ENCODE measurements around the gene CD2BP2. TPM values are rescaled to one million over a fixed set of nuclear protein-coding genes. Genes with fewer than 3 reads are reported as not detected.
A peak's percentile ranks its signal among the peaks of the same experiment; 100 is the strongest.
"Not testable (repeated sequence)": the region's sequence is repeated elsewhere in the genome, so short reads cannot be mapped to it uniquely, and the experiment has no call there.

The CD2BP2 gene
- total RNA-seq: 18.6 TPM

DNA sequence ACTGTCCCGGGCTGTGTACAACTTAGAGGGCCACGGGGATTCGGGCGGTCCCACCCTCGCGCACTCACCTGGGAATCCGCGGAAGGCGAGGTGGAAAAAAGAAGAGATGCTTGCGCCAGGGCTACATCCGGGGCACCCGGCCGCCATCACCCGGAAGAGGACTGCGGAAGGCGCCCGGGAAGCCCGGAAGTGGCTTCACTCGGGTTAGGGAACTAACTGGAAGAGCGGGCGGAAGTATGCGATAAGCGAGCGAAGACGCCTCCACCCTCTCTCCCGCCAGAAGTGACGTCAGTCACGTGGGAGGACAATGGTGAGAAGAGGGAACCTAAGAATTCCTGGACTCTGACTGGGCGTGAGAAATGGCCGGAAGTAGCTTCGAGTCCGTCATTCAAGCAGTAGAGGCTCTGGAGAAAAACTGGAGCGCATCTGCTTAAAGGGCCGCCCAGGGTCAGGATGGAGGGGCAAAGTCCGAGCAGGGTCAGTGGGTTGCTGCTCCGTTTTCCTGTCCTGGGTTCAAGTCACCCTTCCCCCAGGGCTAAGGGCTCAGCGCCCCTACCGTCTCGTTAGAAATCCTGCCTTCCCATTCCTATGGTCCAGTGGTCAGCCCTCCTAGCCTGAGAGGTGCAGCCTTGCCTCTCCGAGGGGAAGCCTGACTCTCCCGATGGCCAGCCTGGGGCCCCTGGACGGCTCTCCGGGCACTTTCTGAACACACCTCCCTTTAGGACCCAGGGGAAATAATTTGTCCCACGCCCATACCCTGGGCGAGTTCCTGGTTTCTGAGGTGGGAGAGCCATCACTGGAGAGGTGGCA lies at the start of gene CD2BP2:
TSS of gene CD2BP2 (minus strand) at position 165 of the 810 bp plus-strand sequence. CDS start 627 bp downstream, outside the sequence.
- peak; percentile 75 to 95 (median 92) for DNase-seq (ENCODE audit: low read depth in 2 of 3, low spot score in 2 of 3)

DNA sequence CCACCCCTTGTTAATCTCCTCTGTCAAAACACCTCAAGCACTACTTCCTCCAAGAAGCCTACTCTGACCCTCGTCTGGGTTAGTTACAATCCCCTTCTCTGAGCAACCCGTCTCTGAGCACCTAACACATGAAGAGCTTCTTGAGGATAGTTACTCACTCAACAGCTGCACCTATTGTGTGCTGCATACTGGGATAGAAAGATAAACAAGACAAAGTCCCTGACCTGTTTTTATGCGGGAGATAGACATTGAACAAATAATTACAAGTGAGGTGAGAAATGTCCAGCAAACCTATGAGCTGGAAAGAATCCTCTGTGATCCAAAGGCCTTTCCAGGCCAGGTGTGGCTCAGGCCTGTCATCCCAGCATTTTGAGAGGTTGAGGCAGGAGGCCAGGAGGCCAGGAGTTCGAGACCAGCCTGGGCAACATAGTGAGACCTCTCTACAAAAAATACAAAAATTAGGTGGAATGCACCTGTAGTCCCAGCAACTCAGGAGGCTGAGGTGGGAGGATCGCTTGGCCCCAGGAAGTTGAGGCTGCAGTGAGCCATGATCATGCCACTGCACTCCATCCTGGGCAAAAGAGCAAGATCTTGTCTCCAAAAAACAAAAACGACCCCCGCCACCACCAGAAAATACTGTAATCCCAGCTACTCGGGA lies 46.8 kb upstream of the CD2BP2 start:
- DNase-seq (ENCODE audit: low read depth in 2 of 3, low spot score in 2 of 3): no peak

DNA sequence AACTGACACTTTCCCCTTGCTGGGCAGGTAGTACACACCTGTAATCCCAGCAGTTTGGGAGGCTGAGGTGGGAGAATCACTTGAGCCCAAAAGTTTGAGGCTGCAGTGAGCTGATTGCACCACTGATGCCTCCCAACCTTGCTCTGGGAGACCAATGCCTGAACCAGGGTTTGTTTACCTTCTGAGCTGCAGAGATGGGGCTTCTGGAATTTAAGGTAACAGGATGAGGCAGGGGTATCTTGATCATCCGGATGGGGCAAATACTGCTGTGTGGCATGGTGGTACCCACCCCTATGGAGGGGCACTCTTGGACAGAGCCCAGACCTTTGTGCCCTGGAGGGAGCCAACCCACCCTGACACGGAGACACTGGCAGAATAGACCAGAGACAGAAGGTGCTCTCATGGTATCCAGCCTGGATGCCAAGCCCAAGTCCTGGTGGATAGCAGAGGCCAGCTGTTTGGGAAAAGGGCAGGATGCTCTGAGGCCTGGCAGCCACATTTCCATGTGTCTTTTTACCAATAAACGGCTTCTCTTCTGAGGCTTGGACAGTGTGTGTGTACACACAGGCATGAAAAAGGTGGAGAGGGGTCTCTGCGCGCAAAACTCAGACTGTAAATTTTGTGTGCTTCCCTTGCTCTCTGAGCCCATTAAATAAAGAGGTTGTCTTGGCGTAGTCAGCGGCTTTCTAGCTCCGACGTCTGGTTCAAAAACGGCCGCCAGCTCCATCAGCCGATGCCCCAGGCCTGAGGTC lies 44.5 kb upstream of the CD2BP2 start:
- no peak for DNase-seq (ENCODE audit: low read depth in 2 of 3, low spot score in 2 of 3)

DNA sequence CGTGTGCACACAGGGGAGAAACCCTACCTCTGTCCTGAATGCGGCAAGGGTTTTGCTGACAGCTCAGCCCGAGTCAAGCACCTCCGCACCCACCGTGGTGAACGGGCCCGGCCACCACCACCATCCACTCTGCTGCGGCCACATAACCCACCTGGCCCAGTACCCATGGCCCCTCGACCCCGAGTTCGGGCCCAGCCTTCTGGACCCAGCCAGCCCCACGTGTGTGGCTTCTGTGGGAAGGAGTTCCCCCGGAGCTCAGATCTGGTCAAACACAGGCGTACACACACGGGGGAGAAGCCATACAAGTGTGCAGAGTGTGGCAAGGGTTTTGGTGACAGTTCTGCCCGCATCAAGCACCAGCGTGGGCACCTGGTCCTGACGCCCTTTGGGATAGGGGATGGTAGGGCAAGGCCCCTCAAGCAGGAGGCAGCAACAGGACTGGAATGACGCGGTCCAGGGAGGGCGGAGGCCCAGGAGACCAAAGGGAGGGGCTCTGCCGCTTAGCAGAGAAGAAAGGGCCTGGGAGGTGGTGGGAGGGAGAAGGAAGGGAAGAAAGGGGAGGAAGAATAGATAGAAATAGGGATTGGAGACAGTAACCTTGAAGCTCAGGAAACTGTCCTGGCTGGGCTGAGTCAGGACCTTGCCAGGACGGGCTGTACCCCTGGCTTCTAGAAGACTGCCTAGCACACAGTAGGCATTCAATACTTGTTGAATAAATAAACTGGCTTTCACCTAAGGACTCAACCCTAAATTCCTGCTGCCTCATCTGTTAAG lies 43.7 kb upstream of the CD2BP2 start:
- DNase-seq (ENCODE audit: low read depth in 2 of 3, low spot score in 2 of 3): no peak

DNA sequence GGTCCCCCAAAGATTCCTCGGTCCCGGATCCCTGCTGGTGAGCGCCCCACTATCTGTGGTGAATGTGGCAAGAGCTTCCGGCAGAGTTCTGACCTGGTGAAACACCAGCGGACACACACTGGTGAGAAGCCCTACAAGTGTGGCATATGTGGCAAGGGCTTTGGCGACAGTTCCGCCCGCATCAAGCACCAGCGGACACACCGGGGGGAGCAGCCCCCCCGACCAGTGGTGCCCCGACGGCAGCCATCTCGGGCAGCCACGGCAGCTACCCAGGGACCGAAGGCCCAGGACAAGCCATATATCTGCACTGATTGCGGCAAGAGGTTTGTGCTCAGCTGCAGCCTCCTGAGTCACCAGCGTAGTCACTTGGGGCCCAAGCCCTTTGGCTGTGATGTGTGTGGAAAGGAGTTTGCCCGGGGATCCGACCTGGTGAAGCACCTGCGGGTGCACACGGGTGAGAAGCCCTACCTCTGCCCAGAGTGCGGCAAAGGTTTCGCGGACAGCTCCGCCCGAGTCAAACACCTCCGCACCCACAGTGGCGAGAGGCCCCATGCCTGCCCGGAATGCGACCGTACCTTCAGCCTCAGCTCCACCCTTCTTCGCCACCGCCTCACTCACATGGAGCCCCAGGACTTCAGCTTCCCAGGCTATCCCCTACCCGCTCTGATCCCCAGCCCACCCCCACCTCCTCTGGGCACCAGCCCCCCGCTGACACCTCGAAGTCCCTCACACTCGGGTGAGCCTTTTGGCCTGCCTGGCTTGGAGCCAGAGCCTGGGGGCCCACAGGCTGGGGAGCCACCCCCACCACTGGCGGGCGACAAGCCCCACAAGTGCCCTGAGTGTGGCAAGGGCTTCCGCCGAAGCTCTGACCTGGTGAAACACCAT lies 42.9 kb upstream of the CD2BP2 start:
- no peak for DNase-seq (ENCODE audit: low read depth in 2 of 3, low spot score in 2 of 3)

DNA sequence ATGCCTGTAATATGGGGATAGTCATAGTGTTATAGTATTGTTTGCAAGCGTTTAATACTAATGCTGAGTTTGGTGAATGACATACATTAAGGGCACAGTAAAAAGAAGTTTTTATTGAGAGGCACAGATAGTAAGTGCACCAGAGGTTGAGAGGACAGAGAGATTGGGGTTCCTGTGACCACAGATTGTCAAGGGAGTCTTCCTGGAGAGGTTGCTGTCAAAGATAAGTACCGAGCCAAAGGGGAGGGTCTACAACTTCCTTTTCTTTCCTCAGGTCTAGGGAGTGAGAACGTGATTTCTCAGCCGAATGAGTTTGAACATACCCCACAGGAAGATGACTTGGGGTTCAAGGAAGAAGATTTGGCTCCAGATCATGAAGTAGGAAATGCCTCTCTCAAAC lies 41.9 kb upstream of the CD2BP2 start:
- DNase-seq (ENCODE audit: low read depth in 2 of 3, low spot score in 2 of 3): no peak

DNA sequence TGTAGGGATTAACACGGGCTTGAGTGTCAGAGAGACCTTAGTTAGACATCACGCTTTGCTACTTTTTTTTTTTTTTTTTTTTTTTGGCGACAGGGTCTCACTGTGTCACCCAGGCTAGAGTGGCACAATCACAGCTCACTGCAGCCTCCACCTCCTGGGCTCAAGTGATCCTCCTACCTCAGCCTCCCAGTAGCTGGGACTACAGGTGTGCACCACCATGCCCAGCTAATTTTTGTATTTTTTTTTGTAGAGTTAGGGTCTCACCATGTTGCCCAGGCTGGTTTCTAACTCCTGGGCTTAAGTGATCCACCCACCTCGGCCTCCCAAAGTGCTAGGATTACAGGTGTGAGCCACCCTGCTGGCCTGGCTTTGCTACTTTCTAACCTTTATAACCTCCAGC lies 41.5 kb upstream of the CD2BP2 start:
- DNase-seq (ENCODE audit: low read depth in 2 of 3, low spot score in 2 of 3): not testable (repeated sequence)

DNA sequence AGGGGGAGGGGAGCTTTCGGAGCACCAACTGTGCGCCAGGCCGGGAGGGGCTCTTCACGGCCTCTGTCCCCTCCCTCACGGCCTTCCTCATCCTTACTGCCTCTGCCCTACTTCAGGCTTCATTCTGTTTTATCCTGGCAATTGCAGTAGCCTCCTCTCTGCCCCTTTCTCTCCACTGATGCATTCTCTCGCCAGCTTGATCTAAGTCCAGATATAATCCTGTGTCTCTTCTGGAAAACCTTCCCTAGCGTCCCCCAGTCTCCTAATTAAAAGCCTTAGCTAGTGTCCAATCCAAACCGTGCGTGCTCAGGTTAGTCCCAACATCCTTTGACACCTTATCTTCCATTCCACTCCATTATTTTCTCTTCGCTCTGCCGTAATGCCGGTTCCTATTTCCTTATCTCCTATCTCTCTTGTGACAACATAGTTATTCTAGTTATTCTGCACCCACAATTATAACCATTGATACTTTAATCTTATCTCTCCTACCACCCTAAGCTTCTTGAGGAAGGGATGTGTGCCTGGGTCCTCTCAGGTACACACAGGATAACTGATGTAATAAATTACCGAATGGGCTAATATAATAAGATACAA lies 41.0 kb upstream of the CD2BP2 start:
- no peak for DNase-seq (ENCODE audit: low read depth in 2 of 3, low spot score in 2 of 3)

DNA sequence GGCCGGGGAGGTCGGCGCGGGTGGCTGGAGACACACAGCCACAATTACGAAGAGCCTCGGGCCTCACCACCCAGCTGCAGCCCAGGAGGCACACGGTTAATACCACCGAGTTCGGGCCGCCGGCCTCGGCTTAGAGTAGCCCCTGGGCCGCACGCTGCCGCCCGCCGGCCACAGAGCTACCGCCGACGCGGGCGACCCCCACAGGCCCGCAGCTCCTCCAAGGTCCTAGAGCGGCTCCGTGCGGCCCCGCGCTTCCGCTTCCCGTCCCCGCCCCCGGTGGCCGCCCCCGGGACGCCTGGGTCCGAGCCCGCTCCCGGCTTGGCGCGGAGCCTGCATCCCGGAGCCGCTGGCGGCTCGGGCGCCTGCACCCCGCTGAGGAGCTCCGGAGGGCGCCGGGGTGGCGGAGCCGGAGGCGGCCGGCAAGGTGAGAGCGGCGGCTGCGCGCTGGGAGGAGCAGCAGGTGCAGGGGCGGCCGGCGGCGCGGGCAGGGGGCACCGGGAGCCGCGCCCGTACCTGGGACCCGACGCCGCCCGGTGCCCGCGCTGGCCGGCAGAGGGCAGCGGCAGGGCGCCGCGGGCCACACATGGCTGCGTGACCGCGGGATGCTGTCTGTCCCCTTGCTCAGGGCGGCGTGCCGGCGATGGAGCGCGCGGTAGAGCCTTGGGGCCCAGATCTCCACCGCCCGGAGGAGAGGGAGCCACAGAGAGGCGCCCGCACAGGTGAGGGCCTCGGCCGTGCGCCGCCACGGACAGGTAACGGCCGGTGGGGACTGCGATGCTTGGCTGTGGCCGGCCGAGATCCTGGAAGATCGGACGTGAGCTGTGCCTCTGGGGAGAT lies 40.3 kb upstream of the CD2BP2 start, which contains the start of gene ZNF48:
TSS of gene ZNF48 (plus strand) at position 266 of the 837 bp plus-strand sequence. CDS start at position 641, 375 bp downstream.
- DNase-seq (ENCODE audit: low read depth in 2 of 3, low spot score in 2 of 3): peak in 2 of 3 donors; percentile 87

DNA sequence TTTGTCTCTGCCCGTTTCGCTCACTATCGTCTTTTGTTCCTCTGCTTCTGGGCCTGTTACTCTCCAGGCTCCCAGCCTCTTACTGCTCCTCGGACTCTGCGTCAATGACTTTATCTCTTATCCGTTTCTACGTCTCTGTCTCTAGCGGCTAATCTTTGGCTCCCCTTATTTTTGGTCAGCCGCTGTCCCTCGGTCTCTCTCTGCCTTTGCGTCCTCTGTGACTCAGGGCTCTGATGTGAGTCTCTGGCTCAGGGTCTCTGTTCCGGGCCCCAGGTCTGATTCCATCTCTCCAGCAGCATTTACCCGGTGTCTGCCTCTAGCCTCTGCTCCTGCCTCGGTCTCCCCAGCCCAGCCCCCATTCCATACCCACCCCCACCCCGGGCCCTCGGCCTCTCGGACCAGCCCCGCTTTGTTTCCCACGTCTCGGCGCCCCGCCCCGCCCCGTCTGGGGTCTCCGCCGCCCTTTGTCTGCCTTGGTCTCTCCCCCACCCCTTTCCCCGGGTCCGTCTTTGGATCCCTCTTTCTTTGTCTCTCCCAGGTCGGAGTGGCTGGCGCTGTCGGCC lies 39.6 kb upstream of the CD2BP2 start:
- no peak for DNase-seq (ENCODE audit: low read depth in 2 of 3, low spot score in 2 of 3)

DNA sequence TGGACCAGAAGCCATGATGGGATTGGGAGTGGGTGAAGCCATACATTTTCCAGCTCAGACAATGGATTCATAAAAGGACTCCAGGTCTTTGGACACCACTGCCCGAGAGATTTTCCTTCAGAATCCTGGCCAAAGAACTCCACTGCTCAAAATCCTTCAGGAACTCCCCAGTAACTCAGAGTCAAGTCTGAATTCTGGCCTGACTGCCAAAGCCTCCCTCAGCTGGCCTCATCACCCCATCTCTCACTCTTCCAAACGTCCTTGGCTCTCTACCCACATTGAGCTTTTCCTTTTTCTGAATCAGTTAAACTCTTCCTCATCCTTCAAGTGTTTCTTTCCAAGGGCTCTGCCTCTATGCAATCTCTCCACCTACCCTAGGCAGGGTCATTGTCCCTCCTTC lies 28.4 kb upstream of the CD2BP2 start:
- no peak for DNase-seq (ENCODE audit: low read depth in 2 of 3, low spot score in 2 of 3)

DNA sequence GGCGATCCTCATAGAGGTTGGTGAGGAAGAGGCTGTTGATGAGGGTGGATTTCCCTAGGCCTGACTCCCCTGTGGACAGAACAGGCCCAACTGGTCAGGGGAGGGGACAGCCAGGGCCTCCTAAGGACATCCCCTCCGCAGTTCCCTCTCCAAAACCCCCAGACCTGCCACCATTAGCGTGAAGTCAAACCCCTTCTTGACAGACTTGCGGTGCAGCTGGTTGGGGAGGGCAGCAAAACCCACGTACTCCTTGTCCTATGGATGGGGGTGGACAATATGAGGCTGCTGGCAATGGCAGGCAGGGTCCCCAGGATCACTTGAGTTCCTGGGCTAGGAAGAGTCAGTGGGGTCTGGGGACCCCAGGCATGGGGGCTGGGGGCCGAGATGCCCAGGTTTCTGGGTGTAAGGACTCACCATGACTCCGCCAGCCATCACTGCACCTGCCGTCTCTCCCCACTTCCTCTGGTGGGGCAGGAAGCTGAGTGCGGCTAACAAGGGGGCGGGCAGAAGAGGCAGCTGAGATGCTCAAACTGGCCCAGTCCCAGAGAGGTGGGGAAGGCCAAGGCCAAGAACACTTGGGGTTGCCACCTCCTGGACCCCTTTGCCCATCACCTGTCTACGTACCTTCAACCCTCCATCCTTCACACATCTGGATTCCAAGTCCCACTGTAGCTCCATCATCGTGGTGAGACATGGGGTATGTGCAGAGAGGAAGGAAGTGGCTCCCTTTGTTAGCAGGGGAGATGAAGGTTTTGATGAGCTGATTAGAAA lies 27.2 kb upstream of the CD2BP2 start, which contains the start of gene SEPTIN1:
TSS of gene SEPTIN1 (minus strand) at position 451 of the 771 bp plus-strand sequence. CDS start at position 432, 19 bp downstream.
- DNase-seq (ENCODE audit: low read depth in 2 of 3, low spot score in 2 of 3): peak in 2 of 3 donors; percentile 53 to 72

DNA sequence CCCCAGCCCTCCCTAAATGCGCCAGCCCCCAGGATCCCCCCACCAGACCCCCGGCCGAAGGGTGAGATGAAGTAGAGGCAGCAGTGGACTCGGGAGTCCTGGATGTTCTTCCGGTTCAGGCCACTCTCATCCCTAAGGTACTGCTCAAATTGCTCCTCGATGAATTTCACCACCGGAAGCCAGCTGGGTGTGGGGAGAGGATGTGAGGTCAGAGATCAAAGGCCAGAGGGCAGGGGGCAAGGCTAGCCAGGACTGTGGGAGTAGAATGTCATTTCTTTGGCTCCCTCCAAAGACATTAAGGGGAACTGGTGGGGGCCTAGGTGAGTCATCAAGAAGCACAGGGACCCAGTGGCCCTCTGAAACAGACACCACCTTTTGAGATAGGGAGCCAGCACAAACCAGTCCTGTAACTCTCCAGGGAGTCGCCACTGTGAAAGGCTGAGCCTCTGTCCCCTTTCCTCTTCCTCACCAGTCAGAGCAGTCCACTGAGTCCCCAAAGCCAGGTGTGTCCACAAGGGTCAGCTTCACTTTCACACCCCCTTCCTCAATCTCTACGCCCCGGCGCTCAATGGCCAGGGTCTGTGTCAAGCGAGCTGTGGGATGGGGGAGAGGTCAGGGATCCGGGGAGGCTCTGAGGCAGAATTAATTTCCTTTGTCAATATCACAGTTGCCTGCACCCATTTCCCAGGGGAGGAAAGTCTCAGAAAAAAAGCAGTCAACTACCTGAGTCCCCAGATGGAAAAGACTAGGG lies 26.4 kb upstream of the CD2BP2 start:
- no peak for DNase-seq (ENCODE audit: low read depth in 2 of 3, low spot score in 2 of 3)

DNA sequence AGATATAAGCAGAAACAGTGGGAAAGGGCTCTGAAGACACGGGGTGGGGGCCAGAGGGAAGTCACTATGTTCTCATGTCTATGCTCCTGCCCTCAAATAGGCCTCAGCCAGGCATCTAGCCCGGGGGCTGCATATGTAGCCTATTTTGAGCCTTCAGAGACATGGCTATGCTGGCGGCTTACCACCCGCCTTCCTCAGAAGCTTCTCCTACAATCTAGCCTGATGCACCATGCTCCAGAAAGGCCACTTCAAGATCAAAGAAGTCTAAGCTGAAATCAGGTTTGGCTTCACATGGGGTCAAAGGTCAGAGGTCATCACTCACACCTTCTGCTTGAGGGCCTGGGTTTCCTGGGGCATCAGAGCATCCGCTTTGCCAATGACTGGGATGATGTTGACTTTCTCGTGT lies 25.7 kb upstream of the CD2BP2 start:
- DNase-seq (ENCODE audit: low read depth in 2 of 3, low spot score in 2 of 3): no peak

DNA sequence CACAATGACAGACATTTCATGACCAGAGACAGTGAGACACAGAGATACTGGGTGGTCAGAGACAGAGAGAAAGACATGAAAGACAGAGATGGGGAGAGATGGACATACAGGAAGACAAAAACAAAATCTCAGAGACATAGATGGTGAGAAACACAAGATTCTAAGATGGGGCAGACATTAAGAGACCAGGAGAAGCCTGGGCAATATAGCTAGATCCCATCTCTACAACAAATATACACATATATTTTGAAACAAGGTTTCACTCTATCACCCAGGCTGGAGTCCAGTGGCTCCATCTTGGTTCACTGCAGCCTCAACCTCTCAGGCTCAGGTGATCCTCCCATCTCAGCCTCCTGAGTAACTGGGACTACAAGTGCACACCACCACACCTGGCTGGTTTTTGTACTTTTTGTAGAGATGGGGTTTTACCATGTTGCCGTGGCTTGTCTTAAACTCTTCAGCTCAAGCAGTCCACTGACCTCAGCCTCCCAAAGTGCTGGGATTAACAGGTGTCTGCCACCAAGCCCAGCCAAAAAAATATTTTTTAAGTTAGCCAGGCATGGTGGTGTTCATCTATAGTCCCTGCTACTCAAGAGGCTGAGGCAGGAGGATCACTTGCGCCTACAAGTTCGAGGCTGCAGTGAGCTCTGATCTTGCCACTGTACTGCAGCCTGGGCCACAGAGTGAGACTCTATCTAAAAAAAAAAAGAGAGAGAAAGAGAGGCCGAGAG lies 25.1 kb upstream of the CD2BP2 start:
- no peak for DNase-seq (ENCODE audit: low read depth in 2 of 3, low spot score in 2 of 3)
